IMR-90 (cell line): ENCODE measurements around the gene SMYD5. TPM values are rescaled to one million over a fixed set of nuclear protein-coding genes. Genes with fewer than 3 reads are reported as not detected.

Experiments
- ATAC-seq: fragments of 200-7000 bp; cut with Tn5 transposase; 2 replicates; pipeline ENCODE4 v1.9.1; 2020; ENCODE audit warnings: low read depth, mild to moderate bottlenecking, moderate library complexity
- BruUV-seq: library from RNA; stranded (reverse); fragments of 400-500 nt; replicated peaks from 2 replicates; lab custom pipeline; 2021; lab: Mats Ljungman, UMichigan
- CTCF ChIA-PET: fragments of 300-600 bp; formaldehyde crosslinking; extraction: SDS; loops from one replicate; lab custom pipeline; 2021; ENCODE audit warnings: antibody characterized with exemption; lab: Yijun Ruan, JAX
- POLR2A ChIA-PET: fragments of 300-600 bp; sonication (Branson Sonifier 250); formaldehyde crosslinking; loops from one replicate; lab custom pipeline; 2022; ENCODE audit warnings: antibody characterized with exemption; ENCODE audit not compliant: unreplicated experiment; lab: Charles Lee
- DNase-seq: peaks from one replicate; pipeline ENCODE4 v3.0.0; 2013
- H2AFZ ChIP-seq: replicated peaks from 2 replicates; pipeline ENCODE3; 2013; ENCODE audit warnings: low read length, mild to moderate bottlenecking; ENCODE audit not compliant: poor library complexity
- H2AK5ac ChIP-seq: 2 replicates; pipeline ENCODE4 v1.6.1; 2013; ENCODE audit warnings: low read depth, low read length, inconsistent platforms
- H2AK9ac ChIP-seq: replicated peaks from 2 replicates; pipeline ENCODE3; 2013; ENCODE audit warnings: mild to moderate bottlenecking, low read depth, low read length, moderate library complexity; ENCODE audit not compliant: poor library complexity
- H2BK120ac ChIP-seq: 2 replicates; pipeline ENCODE4 v1.6.1; 2013; ENCODE audit warnings: low read depth, low read length, inconsistent platforms
- H2BK15ac ChIP-seq: 3 replicates; pipeline ENCODE4 v1.6.1; 2013; ENCODE audit warnings: low read depth, low read length, inconsistent platforms
- H2BK20ac ChIP-seq: 2 replicates; pipeline ENCODE4 v1.6.1; 2013; ENCODE audit warnings: low read depth, mild to moderate bottlenecking, inconsistent platforms, low read length, moderate library complexity
- H2BK5ac ChIP-seq: 2 replicates; pipeline ENCODE4 v1.6.1; 2013; ENCODE audit warnings: mild to moderate bottlenecking, low read depth, low read length, inconsistent platforms; ENCODE audit not compliant: poor library complexity, severe bottlenecking
- H3K14ac ChIP-seq: replicated peaks from 2 replicates; pipeline ENCODE4 v1.6.1; 2013; ENCODE audit warnings: low read depth, low read length, inconsistent platforms
- H3K18ac ChIP-seq: 2 replicates; pipeline ENCODE4 v1.6.1; 2013; ENCODE audit warnings: low read depth, low read length, control low read depth
- H3K23ac ChIP-seq: 2 replicates; pipeline ENCODE4 v1.6.1; 2013; ENCODE audit warnings: low read depth, low read length, inconsistent platforms
- H3K27ac ChIP-seq: 2 replicates; pipeline ENCODE4 v1.5.1; 2013; ENCODE audit warnings: mild to moderate bottlenecking, control low read depth, low read length; ENCODE audit not compliant: insufficient read depth
- H3K27me3 ChIP-seq: 2 replicates; pipeline ENCODE4 v1.6.1; 2013; ENCODE audit warnings: low read length; ENCODE audit not compliant: control insufficient read depth, insufficient read depth
- H3K36me3 ChIP-seq: 2 replicates; pipeline ENCODE4 v1.6.1; 2013; ENCODE audit warnings: low read length, mixed read lengths; ENCODE audit not compliant: control insufficient read depth, insufficient read depth
- H3K4ac ChIP-seq: 2 replicates; pipeline ENCODE4 v1.6.1; 2013; ENCODE audit warnings: low read depth, low read length, inconsistent platforms
- H3K4me1 ChIP-seq: 2 replicates; pipeline ENCODE4 v1.6.1; 2013; ENCODE audit warnings: low read length, mixed read lengths; ENCODE audit not compliant: control insufficient read depth, insufficient read depth
- H3K4me2 ChIP-seq: 2 replicates; pipeline ENCODE4 v1.6.1; 2013; ENCODE audit warnings: low read depth, mild to moderate bottlenecking, control low read depth, low read length, moderate library complexity
- H3K4me3 ChIP-seq: 2 replicates; pipeline ENCODE4 v1.5.1; 2013; ENCODE audit warnings: low read depth, mild to moderate bottlenecking, control low read depth, low read length, moderate library complexity; ENCODE audit not compliant: insufficient read depth
- H3K56ac ChIP-seq: 2 replicates; pipeline ENCODE4 v1.6.1; 2013; ENCODE audit warnings: low read length, inconsistent platforms; ENCODE audit not compliant: insufficient read depth; ENCODE audit errors: extremely low read depth
- H3K79me1 ChIP-seq, 2 experiments: 2 replicates each; pipeline ENCODE4 v1.6.1; 2013; ENCODE audit warnings: low read length in 2 of 2, inconsistent platforms in 1 of 2, low read depth in 1 of 2
- H3K9ac ChIP-seq: 2 replicates; pipeline ENCODE4 v1.6.1; 2013; ENCODE audit warnings: low read depth, low read length, control low read depth
- H3K9me1 ChIP-seq: 2 replicates; pipeline ENCODE4 v1.6.1; 2013; ENCODE audit warnings: low read length, inconsistent platforms; ENCODE audit not compliant: insufficient read depth
- H3K9me3 ChIP-seq: 2 replicates; pipeline ENCODE4 v1.6.1; 2013; ENCODE audit warnings: low read length; ENCODE audit not compliant: control insufficient read depth, insufficient read depth
- H4K20me1 ChIP-seq: 2 replicates; pipeline ENCODE4 v1.6.1; 2013; ENCODE audit warnings: low read length, inconsistent platforms; ENCODE audit not compliant: insufficient read depth
- H4K5ac ChIP-seq: 2 replicates; pipeline ENCODE4 v1.6.1; 2013; ENCODE audit warnings: mild to moderate bottlenecking, low read depth, low read length, control low read depth
- H4K8ac ChIP-seq, 2 experiments: 2 replicates each; pipeline ENCODE4 v1.6.1; 2013; ENCODE audit warnings: low read depth in 2 of 2, low read length in 2 of 2, control low read depth in 1 of 2, inconsistent platforms in 1 of 2
- H4K91ac ChIP-seq: 2 replicates; pipeline ENCODE4 v1.6.1; 2013; ENCODE audit warnings: low read depth, low read length, inconsistent platforms; ENCODE audit not compliant: insufficient read depth
- CHD1 ChIP-seq: IDR thresholded peaks from 2 replicates; pipeline ENCODE4 v1.6.1; 2012; ENCODE audit warnings: low read depth, low read length, improper control_type of control experiment
- MAFK ChIP-seq: IDR thresholded peaks from 2 replicates; pipeline ENCODE4 v1.6.1; 2012; ENCODE audit warnings: low read depth, low read length, improper control_type of control experiment
- MAZ ChIP-seq: IDR thresholded peaks from 2 replicates; pipeline ENCODE4 v1.6.1; 2012; ENCODE audit warnings: low read depth, mild to moderate bottlenecking, low read length, improper control_type of control experiment, moderate library complexity, borderline replicate concordance
- MXI1 ChIP-seq: IDR thresholded peaks from 2 replicates; pipeline ENCODE4 v1.6.1; 2012; ENCODE audit warnings: low read depth, mild to moderate bottlenecking, low read length, moderate library complexity, borderline replicate concordance
- NFE2L2 ChIP-seq: fragments of 150-350 bp; IDR thresholded peaks from 2 replicates; pipeline ENCODE4 v1.6.1; 2016; ENCODE audit warnings: low read depth, mild to moderate bottlenecking, low read length
- POLR2A ChIP-seq: IDR thresholded peaks from 2 replicates; pipeline ENCODE4 v1.6.1; 2012; ENCODE audit warnings: mild to moderate bottlenecking, low read depth, low read length
- RFX5 ChIP-seq: IDR thresholded peaks from 2 replicates; pipeline ENCODE4 v1.8.0; 2012; ENCODE audit warnings: low read depth, mild to moderate bottlenecking, low read length, moderate library complexity
- SMC3 ChIP-seq: fragments of 150-350 bp; IDR thresholded peaks from 2 replicates; pipeline ENCODE4 v1.6.1; 2016; ENCODE audit warnings: low read depth, mild to moderate bottlenecking, antibody characterized with exemption, low read length, moderate library complexity
- WGBS, 2 experiments: methylation state at CpG; one replicate each; pipeline versions ENCODE4 v1.1.5 to v1.1.7; 2013; ENCODE audit warnings: missing lambda C conversion rate in 2 of 2; ENCODE audit not compliant: insufficient read length in 1 of 2; ENCODE audit errors: extremely low coverage in 2 of 2; 5-methylcytosine and 5-hydroxymethylcytosine counted together
- dilution Hi-C: fragments of 300-500 bp; cut with HindIII; formaldehyde crosslinking; loops from one replicate; pipeline ENCODE4 v1.14.3; 2018; ENCODE audit warnings: low sequenced_read_pairs; ENCODE audit not compliant: unreplicated experiment
- in situ Hi-C: fragments of 300-500 bp; cut with MboI; formaldehyde crosslinking; loops from 3 replicates; pipeline ENCODE4 v1.14.3; 2019; ENCODE audit warnings: low sequenced_read_pairs, inconsistent platforms, mixed read lengths
- intact Hi-C: fragments of 100-400 bp; cut with micrococcal nuclease; formaldehyde crosslinking; loops from 2 replicates; pipeline ENCODE4 v1.10.0; 2022
- polyA plus RNA-seq, 3 experiments: library from polyadenylated mRNA; depleted of rRNA; stranded (reverse); fragments of >200 nt; gene quantifications; 2 replicates each; pipeline ENCODE4 v1.2.3, GENCODE V29; 2012; ENCODE audit warnings: low replicate concordance in 1 of 3
- total RNA-seq: library from RNA; depleted of rRNA; stranded (reverse); fragments of >200 nt; gene quantifications from 2 replicates; pipeline ENCODE4 v1.2.3, GENCODE V29; 2012
- TF ChIP-seq, protein P1 (sequence below): fragments of 150-350 bp; IDR thresholded peaks from 2 replicates; pipeline ENCODE4 v1.6.1; 2017; ENCODE audit warnings: mild to moderate bottlenecking, antibody characterized with exemption, low read length, low read depth

SMYD5 gene
- total and polyA plus RNA-seq, 2 of the 4 experiments (the other 2 are of a cell fraction) = 17.8 to 19.7 TPM

GRCh38 chr2:73258186-73258912 lies 44.3 kb downstream of the SMYD5 start:
- in situ Hi-C loops (no loop called here), dilution Hi-C loops (no loop called here), intact Hi-C loops (no loop called here)
- H3K4me1 ChIP-seq = no peaks in the 10 kb centered on the region
- no peak overlapping the region for H2AK5ac ChIP-seq
- H2AFZ ChIP-seq = no peak overlapping the region
- no peak overlapping the region for H3K4me3 ChIP-seq
- no peak overlapping the region for H4K5ac ChIP-seq
- H3K4ac ChIP-seq = no peak overlapping the region
- no TSS peak for BruUV-seq
- H3K79me1 ChIP-seq = no peaks in the 10 kb centered on the region; a peak in 1 of 4 replicates
- peaks cover 8% of the 10 kb centered on the region for H4K20me1 ChIP-seq
- H4K8ac ChIP-seq = no peak overlapping the region
- no peak overlapping the region for H3K23ac ChIP-seq
- H2BK15ac ChIP-seq = no peak overlapping the region
- no peak overlapping the region for H3K56ac ChIP-seq
- H3K9me1 ChIP-seq = peaks cover 7% of the 10 kb centered on the region; the same call in 1 of the 2 replicates
- H2BK120ac ChIP-seq = no peak overlapping the region
- POLR2A ChIA-PET = no interaction called here
- H3K9me3 ChIP-seq = no peaks in the 10 kb centered on the region
- no peak overlapping the region for H3K27ac ChIP-seq
- H3K14ac ChIP-seq = no peak overlapping the region
- TF ChIP-seq CHD1 (no peak), MAFK (no peak), NFE2L2 (no peak), RFX5 (no peak), MXI1 (no peak), SMC3 (no peak), MAZ (no peak), POLR2A (no peak)
- TF ChIP-seq, protein P1, sequence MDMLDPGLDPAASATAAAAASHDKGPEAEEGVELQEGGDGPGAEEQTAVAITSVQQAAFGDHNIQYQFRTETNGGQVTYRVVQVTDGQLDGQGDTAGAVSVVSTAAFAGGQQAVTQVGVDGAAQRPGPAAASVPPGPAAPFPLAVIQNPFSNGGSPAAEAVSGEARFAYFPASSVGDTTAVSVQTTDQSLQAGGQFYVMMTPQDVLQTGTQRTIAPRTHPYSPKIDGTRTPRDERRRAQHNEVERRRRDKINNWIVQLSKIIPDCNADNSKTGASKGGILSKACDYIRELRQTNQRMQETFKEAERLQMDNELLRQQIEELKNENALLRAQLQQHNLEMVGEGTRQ = no peak
- no peak overlapping the region for H2AK9ac ChIP-seq
- ATAC-seq = no peak
- no peak for DNase-seq
- no peak overlapping the region for H3K18ac ChIP-seq
- H3K9ac ChIP-seq = no peak overlapping the region
- no CpG with 5 or more reads among the region's 8 CpGs for WGBS, 2 experiments
- H3K4me2 ChIP-seq = no peak overlapping the region
- H2BK20ac ChIP-seq = no peak overlapping the region
- H2BK5ac ChIP-seq = no peak overlapping the region
- peaks cover 18% of the 10 kb centered on the region for H3K36me3 ChIP-seq
- CTCF ChIA-PET = interaction anchor here (1.1 kb wide), 1 partner anchor 17 kb away, joined by 3 read pairs; no protein-coding TSS in a partner anchor
- H3K27me3 ChIP-seq = no peaks in the 10 kb centered on the region
- H4K91ac ChIP-seq = no peak overlapping the region
